Colonic mucosa (tissue), 4 donors: ENCODE data around the gene LYPD1. TPM values are rescaled to one million over a fixed set of nuclear protein-coding genes. Genes with fewer than 3 reads are reported as not detected.

Experiments used
- DNase-seq: peaks from one replicate; pipeline ENCODE4 v3.0.0-alpha.2; 2020
- H3K27ac ChIP-seq: fragments of 200-600 bp; one replicate; pipeline ENCODE4 v1.8.0; 2021
- H3K27me3 ChIP-seq: fragments of 200-600 bp; one replicate; pipeline ENCODE4 v1.8.0; 2021
- H3K36me3 ChIP-seq: fragments of 200-600 bp; one replicate; pipeline ENCODE4 v1.8.0; 2021
- H3K4me1 ChIP-seq: fragments of 200-600 bp; one replicate; pipeline ENCODE4 v1.8.0; 2021; ENCODE audit warnings: mild to moderate bottlenecking
- H3K4me3 ChIP-seq: fragments of 200-600 bp; one replicate; pipeline ENCODE4 v1.8.0; 2021
- H3K9ac ChIP-seq, 2 donors: one replicate each; pipeline ENCODE4 v1.7.0; 2013; ENCODE audit warnings: control low read depth in 2 of 2, low read depth in 2 of 2, low read length in 2 of 2
- H3K9me3 ChIP-seq: fragments of 200-600 bp; one replicate; pipeline ENCODE4 v1.8.0; 2021
- CTCF ChIP-seq: fragments of 200-600 bp; IDR thresholded peaks from one replicate; pipeline ENCODE4 v1.8.0; 2022; ENCODE audit warnings: antibody characterized with exemption, mild to moderate bottlenecking
- intact Hi-C: fragments of 100-400 bp; cut with DNase I; formaldehyde crosslinking; loops from one replicate; pipeline ENCODE4 v1.14.1; 2022
- total RNA-seq, 2 donors: library from RNA; stranded (reverse); fragmentation: NEBNext Ultra II Directional in 1 of 2; extraction: Animal tissue kit (Norgen Biotek cat#: 25700) in 1 of 2; gene quantifications; one replicate each; pipeline ENCODE4 v1.2.1, GENCODE V29; 2021
- donor health status: healthy.
- donor health status: DM: no; HTN: no; CAD: no.
- donor health status: DM: no; HTN: no; CAD: no.

The LYPD1 gene
- total RNA-seq, 2 donors from 2014 or later = 0.66 TPM; not detected in 1

DNA sequence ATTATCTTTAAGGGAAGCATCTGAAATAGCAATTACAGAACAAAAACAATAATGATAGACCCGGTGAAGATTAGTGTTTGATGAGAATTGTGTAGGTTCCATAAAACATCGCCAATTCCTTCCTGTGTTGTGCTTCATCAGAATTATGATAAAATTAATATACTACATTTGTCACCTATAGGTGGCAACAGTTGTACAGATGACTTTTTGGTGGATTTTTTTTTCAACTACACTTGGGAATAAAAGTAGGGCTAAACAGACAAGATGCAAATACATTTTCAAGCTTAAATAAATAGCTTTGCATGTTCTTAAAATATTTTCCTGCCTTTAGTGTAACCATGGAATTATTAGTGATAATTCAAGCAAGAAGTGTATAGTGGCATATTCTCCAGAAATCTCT is 7.0 kb upstream of the LYPD1 start:
- intact Hi-C loops = no loop called here
- TF ChIP-seq CTCF = no peak
- no peaks in the 10 kb centered on the region for H3K9me3 ChIP-seq
- no peak overlapping the region for H3K4me3 ChIP-seq
- DNase-seq = no peak
- H3K9ac ChIP-seq = no peak overlapping the region
- no peaks in the 10 kb centered on the region for H3K27me3 ChIP-seq
- no peak overlapping the region for H3K27ac ChIP-seq
- H3K36me3 ChIP-seq = no peaks in the 10 kb centered on the region
- no peaks in the 10 kb centered on the region for H3K4me1 ChIP-seq

DNA sequence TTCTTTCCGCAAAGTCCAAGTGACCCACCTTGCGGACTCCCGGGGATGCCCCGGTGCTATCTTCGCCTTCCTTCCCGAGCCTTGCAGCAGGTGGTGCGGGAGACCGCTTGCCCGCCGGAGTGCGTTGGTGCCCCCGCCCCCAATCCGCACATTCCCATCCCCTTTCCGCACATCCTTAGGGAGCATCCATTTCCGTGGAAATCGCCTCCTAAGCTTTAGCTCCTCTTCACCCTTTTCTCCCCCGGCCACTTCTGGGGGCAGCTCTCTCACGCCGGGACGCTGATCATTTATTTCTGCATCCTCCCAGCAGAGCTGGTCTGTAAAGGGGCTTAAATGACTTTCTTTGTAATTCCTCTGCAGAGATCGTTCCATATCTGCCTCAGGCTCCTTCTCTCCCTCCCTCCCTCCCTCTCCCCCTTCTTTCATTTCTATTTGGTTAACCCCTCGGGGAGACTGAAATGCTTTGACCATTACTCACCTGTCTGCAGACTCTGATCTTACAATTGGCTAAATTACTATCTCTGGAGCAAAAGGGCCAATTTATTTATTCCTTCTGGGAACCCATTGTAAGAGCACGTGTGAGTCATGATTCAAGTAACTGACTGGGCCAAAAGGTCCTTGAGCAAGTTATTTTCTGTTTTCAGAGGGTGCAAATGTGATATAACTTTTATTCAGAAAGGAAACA is 1.3 kb upstream of the LYPD1 start:
- intact Hi-C loops = no loop called here

GRCh38 chr2:132670496-132671150 is 618 bp upstream of the LYPD1 start:
- DNase-seq = peak; percentile 25
- intact Hi-C loops = no loop called here
- peaks cover 32% of the 10 kb centered on the region for H3K27me3 ChIP-seq
- peaks cover 7% of the 10 kb centered on the region for H3K4me1 ChIP-seq
- no peaks in the 10 kb centered on the region for H3K36me3 ChIP-seq
- H3K9me3 ChIP-seq = no peaks in the 10 kb centered on the region
- H3K9ac ChIP-seq = no peak overlapping the region
- H3K4me3 ChIP-seq = peak overlapping the region; percentile 43
- no peak for TF ChIP-seq CTCF
- H3K27ac ChIP-seq = no peak overlapping the region

More for the DNA sequence above, 1.3 kb upstream of the LYPD1 start:
- no peaks in the 10 kb centered on the region for H3K36me3 ChIP-seq
- peak overlapping the region; percentile 43 for H3K4me3 ChIP-seq
- DNase-seq = no peak
- no peak overlapping the region for H3K27ac ChIP-seq
- H3K9me3 ChIP-seq = no peaks in the 10 kb centered on the region
- peaks cover 32% of the 10 kb centered on the region for H3K27me3 ChIP-seq
- peaks cover 7% of the 10 kb centered on the region for H3K4me1 ChIP-seq
- no peak overlapping the region for H3K9ac ChIP-seq
- TF ChIP-seq CTCF = no peak

- no peak overlapping the region for H3K27ac ChIP-seq
- H3K9ac ChIP-seq = peak overlapping the region in 1 of 2 donors; percentile 12
- no peaks in the 10 kb centered on the region for H3K9me3 ChIP-seq
- TF ChIP-seq CTCF = no peak
- peaks cover 7% of the 10 kb centered on the region for H3K4me1 ChIP-seq
- intact Hi-C loops = no loop called here
- no peaks in the 10 kb centered on the region for H3K36me3 ChIP-seq
- H3K27me3 ChIP-seq = peaks cover 32% of the 10 kb centered on the region
- DNase-seq = peak; percentile 16
- H3K4me3 ChIP-seq = peak overlapping the region; percentile 43
Observed at GRCh38 chr2:132668987-132669907, 758 bp downstream of the LYPD1 start.

GRCh38 chr2:132668189-132668823 is 1.7 kb downstream of the LYPD1 start:
- Histone ChIP-seq H3K9me3 (no peaks in the 10 kb centered on the region), H3K4me3 (no peak overlapping the region), H3K9ac (no peak overlapping the region), H3K36me3 (no peaks in the 10 kb centered on the region), H3K27me3 (peaks cover 32% of the 10 kb centered on the region), H3K27ac (no peak overlapping the region), H3K4me1 (peaks cover 7% of the 10 kb centered on the region)
- no peak for TF ChIP-seq CTCF
- DNase-seq = no peak
- intact Hi-C loops = no loop called here
